22Rv1 (cell line): Measurements from ENCODE around the gene GID8.
A peak's percentile ranks its signal among the peaks of the same experiment; 100 is the strongest.

Source experiments
- H3K27ac ChIP-seq: fragments of 450-650 bp; 2 replicates; pipeline ENCODE4 v1.5.1; 2017
- CTCF ChIP-seq: fragments of 450-650 bp; IDR thresholded peaks from 2 replicates; pipeline ENCODE4 v1.5.1; 2017; ENCODE audit warnings: mild to moderate bottlenecking
- ZFX ChIP-seq: fragments of 450-650 bp; IDR thresholded peaks from 2 replicates; pipeline ENCODE4 v1.6.1; 2017; ENCODE audit warnings: antibody characterized with exemption, borderline replicate concordance

The GID8 gene

GRCh38 chr20:62892348-62893304, 45.3 kb upstream of the GID8 start:
- TF ChIP-seq CTCF (no peak), ZFX (no peak)
- no peak overlapping the region for H3K27ac ChIP-seq

- no peak overlapping the region for H3K27ac ChIP-seq
- no peak for TF ChIP-seq ZFX
- TF ChIP-seq CTCF, result peak; percentile 21; the same call in 1 of the 2 replicates
Measured at GRCh38 chr20:62893700-62894099, 44.2 kb upstream of the GID8 start.

- no peak for TF ChIP-seq ZFX
- TF ChIP-seq CTCF, result no peak
- H3K27ac ChIP-seq, result no peak overlapping the region
Measured at GRCh38 chr20:62894261-62894660, 43.7 kb upstream of the GID8 start.

GRCh38 chr20:62895539-62895938, 42.4 kb upstream of the GID8 start:
- no peak overlapping the region for H3K27ac ChIP-seq
- no peak for TF ChIP-seq CTCF
- TF ChIP-seq ZFX, result no peak

GRCh38 chr20:62896526-62896925, 41.4 kb upstream of the GID8 start:
- no peak for TF ChIP-seq CTCF
- TF ChIP-seq ZFX, result no peak

GRCh38 chr20:62897666-62898065, 40.3 kb upstream of the GID8 start:
- H3K27ac ChIP-seq, result no peak overlapping the region
- no peak for TF ChIP-seq ZFX
- TF ChIP-seq CTCF, result no peak

More at GRCh38 chr20:62896526-62896925, 41.4 kb upstream of the GID8 start:
- H3K27ac ChIP-seq, result no peak overlapping the region
